HL-60/S4 treated with phorbol 12-myristate 13-acetate at 8.2 ng/mL for 4 days and 3 days (cell line): ENCODE data around the gene SPIB.
"Not testable (repeated sequence)": the region's sequence is repeated elsewhere in the genome, so short reads cannot be mapped to it uniquely, and the experiment has no call there.

ENCODE experiments used
- in situ Hi-C: fragments of 300-500 bp; cut with MboI; formaldehyde crosslinking; loops from 2 replicates; pipeline ENCODE4 v1.15.0; 2022; ENCODE audit warnings: low sequenced_read_pairs

Gene SPIB

GRCh38 chr19:50435221-50435620, 16.5 kb downstream of the SPIB start:
- in situ Hi-C loops: no loop called here

- in situ Hi-C loops: no loop called here
Observed at GRCh38 chr19:50435627-50436026, 16.9 kb downstream of the SPIB start.

- in situ Hi-C loops: no loop called here
Observed at GRCh38 chr19:50437862-50438449, 19.2 kb downstream of the SPIB start.

- in situ Hi-C loops: not testable (repeated sequence)
Observed at GRCh38 chr19:50439130-50439529, 20.4 kb downstream of the SPIB start.

GRCh38 chr19:50444059-50444458, 25.3 kb downstream of the SPIB start:
- in situ Hi-C loops: no loop called here

GRCh38 chr19:50447053-50447452, 28.3 kb downstream of the SPIB start:
- in situ Hi-C loops: no loop called here

- in situ Hi-C loops: no loop called here
Observed at GRCh38 chr19:50447750-50448149, 29.0 kb downstream of the SPIB start.

- in situ Hi-C loops: no loop called here
Observed at GRCh38 chr19:50449236-50449899, 30.6 kb downstream of the SPIB start.

GRCh38 chr19:50450369-50451222, 31.9 kb downstream of the SPIB start:
- in situ Hi-C loops: no loop called here

GRCh38 chr19:50451223-50451534, 32.4 kb downstream of the SPIB start:
- in situ Hi-C loops: no loop called here

- in situ Hi-C loops: no loop called here
Observed at GRCh38 chr19:50453243-50453642, 34.5 kb downstream of the SPIB start.

GRCh38 chr19:50455992-50456391, 37.3 kb downstream of the SPIB start:
- in situ Hi-C loops: no loop called here

GRCh38 chr19:50457300-50457699, 38.6 kb downstream of the SPIB start:
- in situ Hi-C loops: no loop called here

GRCh38 chr19:50458396-50459066, 39.8 kb downstream of the SPIB start:
- in situ Hi-C loops: no loop called here

GRCh38 chr19:50459067-50459456, 40.3 kb downstream of the SPIB start:
- in situ Hi-C loops: no loop called here

GRCh38 chr19:50459638-50460037, 40.9 kb downstream of the SPIB start:
- in situ Hi-C loops: loop anchor here (10.0 kb wide), 1 partner anchor 95 kb away; the partner anchor contains the start of gene NAPSA

- in situ Hi-C loops: loop anchor here (10.0 kb wide), 1 partner anchor 95 kb away; the partner anchor contains the start of gene NAPSA
Observed at GRCh38 chr19:50460161-50460765, 41.5 kb downstream of the SPIB start.

GRCh38 chr19:50461066-50461875, 42.5 kb downstream of the SPIB start:
- in situ Hi-C loops: loop anchor here (10.0 kb wide), 1 partner anchor 96 kb away; the partner anchor contains the start of gene NAPSA

GRCh38 chr19:50462970-50463369, 44.2 kb downstream of the SPIB start:
- in situ Hi-C loops: loop anchor here (10.0 kb wide), 1 partner anchor 98 kb away; the partner anchor contains the start of gene NAPSA

GRCh38 chr19:50464348-50464747, 45.6 kb downstream of the SPIB start:
- in situ Hi-C loops: loop anchor here (10.0 kb wide), 1 partner anchor 100 kb away; the partner anchor contains the start of gene NAPSA
